IMR-90 (cell line): ENCODE measurements around the gene CD81. TPM values are rescaled to one million over a fixed set of nuclear protein-coding genes. Genes with fewer than 3 reads are reported as not detected.

Experiments
- ATAC-seq: fragments of 200-7000 bp; cut with Tn5 transposase; 2 replicates; pipeline ENCODE4 v1.9.1; 2020; ENCODE audit warnings: low read depth, mild to moderate bottlenecking, moderate library complexity
- BruUV-seq: library from RNA; stranded (reverse); fragments of 400-500 nt; replicated peaks from 2 replicates; lab custom pipeline; 2021; lab: Mats Ljungman, UMichigan
- CTCF ChIA-PET: fragments of 300-600 bp; formaldehyde crosslinking; extraction: SDS; loops from one replicate; lab custom pipeline; 2021; ENCODE audit warnings: antibody characterized with exemption; lab: Yijun Ruan, JAX
- POLR2A ChIA-PET: fragments of 300-600 bp; sonication (Branson Sonifier 250); formaldehyde crosslinking; loops from one replicate; lab custom pipeline; 2022; ENCODE audit warnings: antibody characterized with exemption; ENCODE audit not compliant: unreplicated experiment; lab: Charles Lee
- DNase-seq: peaks from one replicate; pipeline ENCODE4 v3.0.0; 2013
- H2AFZ ChIP-seq: replicated peaks from 2 replicates; pipeline ENCODE3; 2013; ENCODE audit warnings: low read length, mild to moderate bottlenecking; ENCODE audit not compliant: poor library complexity
- H2AK5ac ChIP-seq: 2 replicates; pipeline ENCODE4 v1.6.1; 2013; ENCODE audit warnings: low read depth, low read length, inconsistent platforms
- H2AK9ac ChIP-seq: replicated peaks from 2 replicates; pipeline ENCODE3; 2013; ENCODE audit warnings: mild to moderate bottlenecking, low read depth, low read length, moderate library complexity; ENCODE audit not compliant: poor library complexity
- H2BK120ac ChIP-seq: 2 replicates; pipeline ENCODE4 v1.6.1; 2013; ENCODE audit warnings: low read depth, low read length, inconsistent platforms
- H2BK15ac ChIP-seq: 3 replicates; pipeline ENCODE4 v1.6.1; 2013; ENCODE audit warnings: low read depth, low read length, inconsistent platforms
- H2BK20ac ChIP-seq: 2 replicates; pipeline ENCODE4 v1.6.1; 2013; ENCODE audit warnings: low read depth, mild to moderate bottlenecking, inconsistent platforms, low read length, moderate library complexity
- H2BK5ac ChIP-seq: 2 replicates; pipeline ENCODE4 v1.6.1; 2013; ENCODE audit warnings: mild to moderate bottlenecking, low read depth, low read length, inconsistent platforms; ENCODE audit not compliant: poor library complexity, severe bottlenecking
- H3K14ac ChIP-seq: replicated peaks from 2 replicates; pipeline ENCODE4 v1.6.1; 2013; ENCODE audit warnings: low read depth, low read length, inconsistent platforms
- H3K18ac ChIP-seq: 2 replicates; pipeline ENCODE4 v1.6.1; 2013; ENCODE audit warnings: low read depth, low read length, control low read depth
- H3K23ac ChIP-seq: 2 replicates; pipeline ENCODE4 v1.6.1; 2013; ENCODE audit warnings: low read depth, low read length, inconsistent platforms
- H3K27ac ChIP-seq: 2 replicates; pipeline ENCODE4 v1.5.1; 2013; ENCODE audit warnings: mild to moderate bottlenecking, control low read depth, low read length; ENCODE audit not compliant: insufficient read depth
- H3K27me3 ChIP-seq: 2 replicates; pipeline ENCODE4 v1.6.1; 2013; ENCODE audit warnings: low read length; ENCODE audit not compliant: control insufficient read depth, insufficient read depth
- H3K36me3 ChIP-seq: 2 replicates; pipeline ENCODE4 v1.6.1; 2013; ENCODE audit warnings: low read length, mixed read lengths; ENCODE audit not compliant: control insufficient read depth, insufficient read depth
- H3K4ac ChIP-seq: 2 replicates; pipeline ENCODE4 v1.6.1; 2013; ENCODE audit warnings: low read depth, low read length, inconsistent platforms
- H3K4me1 ChIP-seq: 2 replicates; pipeline ENCODE4 v1.6.1; 2013; ENCODE audit warnings: low read length, mixed read lengths; ENCODE audit not compliant: control insufficient read depth, insufficient read depth
- H3K4me2 ChIP-seq: 2 replicates; pipeline ENCODE4 v1.6.1; 2013; ENCODE audit warnings: low read depth, mild to moderate bottlenecking, control low read depth, low read length, moderate library complexity
- H3K4me3 ChIP-seq: 2 replicates; pipeline ENCODE4 v1.5.1; 2013; ENCODE audit warnings: low read depth, mild to moderate bottlenecking, control low read depth, low read length, moderate library complexity; ENCODE audit not compliant: insufficient read depth
- H3K56ac ChIP-seq: 2 replicates; pipeline ENCODE4 v1.6.1; 2013; ENCODE audit warnings: low read length, inconsistent platforms; ENCODE audit not compliant: insufficient read depth; ENCODE audit errors: extremely low read depth
- H3K79me1 ChIP-seq, 2 experiments: 2 replicates each; pipeline ENCODE4 v1.6.1; 2013; ENCODE audit warnings: low read length in 2 of 2, inconsistent platforms in 1 of 2, low read depth in 1 of 2
- H3K9ac ChIP-seq: 2 replicates; pipeline ENCODE4 v1.6.1; 2013; ENCODE audit warnings: low read depth, low read length, control low read depth
- H3K9me1 ChIP-seq: 2 replicates; pipeline ENCODE4 v1.6.1; 2013; ENCODE audit warnings: low read length, inconsistent platforms; ENCODE audit not compliant: insufficient read depth
- H3K9me3 ChIP-seq: 2 replicates; pipeline ENCODE4 v1.6.1; 2013; ENCODE audit warnings: low read length; ENCODE audit not compliant: control insufficient read depth, insufficient read depth
- H4K20me1 ChIP-seq: 2 replicates; pipeline ENCODE4 v1.6.1; 2013; ENCODE audit warnings: low read length, inconsistent platforms; ENCODE audit not compliant: insufficient read depth
- H4K5ac ChIP-seq: 2 replicates; pipeline ENCODE4 v1.6.1; 2013; ENCODE audit warnings: mild to moderate bottlenecking, low read depth, low read length, control low read depth
- H4K8ac ChIP-seq, 2 experiments: 2 replicates each; pipeline ENCODE4 v1.6.1; 2013; ENCODE audit warnings: low read depth in 2 of 2, low read length in 2 of 2, control low read depth in 1 of 2, inconsistent platforms in 1 of 2
- H4K91ac ChIP-seq: 2 replicates; pipeline ENCODE4 v1.6.1; 2013; ENCODE audit warnings: low read depth, low read length, inconsistent platforms; ENCODE audit not compliant: insufficient read depth
- BHLHE40 ChIP-seq: fragments of 150-350 bp; IDR thresholded peaks from 2 replicates; pipeline ENCODE4 v1.6.1; 2016; ENCODE audit warnings: mild to moderate bottlenecking, low read depth, low read length
- CEBPB ChIP-seq: IDR thresholded peaks from 2 replicates; pipeline ENCODE4 v1.6.1; 2012; ENCODE audit warnings: low read depth, low read length, improper control_type of control experiment
- CHD1 ChIP-seq: IDR thresholded peaks from 2 replicates; pipeline ENCODE4 v1.6.1; 2012; ENCODE audit warnings: low read depth, low read length, improper control_type of control experiment
- MAFK ChIP-seq: IDR thresholded peaks from 2 replicates; pipeline ENCODE4 v1.6.1; 2012; ENCODE audit warnings: low read depth, low read length, improper control_type of control experiment
- MAZ ChIP-seq: IDR thresholded peaks from 2 replicates; pipeline ENCODE4 v1.6.1; 2012; ENCODE audit warnings: low read depth, mild to moderate bottlenecking, low read length, improper control_type of control experiment, moderate library complexity, borderline replicate concordance
- MXI1 ChIP-seq: IDR thresholded peaks from 2 replicates; pipeline ENCODE4 v1.6.1; 2012; ENCODE audit warnings: low read depth, mild to moderate bottlenecking, low read length, moderate library complexity, borderline replicate concordance
- RAD21 ChIP-seq: IDR thresholded peaks from 2 replicates; pipeline ENCODE4 v1.6.1; 2012; ENCODE audit warnings: low read length, improper control_type of control experiment
- RCOR1 ChIP-seq: IDR thresholded peaks from 2 replicates; pipeline ENCODE4 v1.6.1; 2012; ENCODE audit warnings: mild to moderate bottlenecking, low read length, improper control_type of control experiment; ENCODE audit not compliant: insufficient replicate concordance
- RFX5 ChIP-seq: IDR thresholded peaks from 2 replicates; pipeline ENCODE4 v1.8.0; 2012; ENCODE audit warnings: low read depth, mild to moderate bottlenecking, low read length, moderate library complexity
- SMC3 ChIP-seq: fragments of 150-350 bp; IDR thresholded peaks from 2 replicates; pipeline ENCODE4 v1.6.1; 2016; ENCODE audit warnings: low read depth, mild to moderate bottlenecking, antibody characterized with exemption, low read length, moderate library complexity
- WGBS, 2 experiments: methylation state at CpG; one replicate each; pipeline versions ENCODE4 v1.1.5 to v1.1.7; 2013; ENCODE audit warnings: missing lambda C conversion rate in 2 of 2; ENCODE audit not compliant: insufficient read length in 1 of 2; ENCODE audit errors: extremely low coverage in 2 of 2; 5-methylcytosine and 5-hydroxymethylcytosine counted together
- dilution Hi-C: fragments of 300-500 bp; cut with HindIII; formaldehyde crosslinking; loops from one replicate; pipeline ENCODE4 v1.14.3; 2018; ENCODE audit warnings: low sequenced_read_pairs; ENCODE audit not compliant: unreplicated experiment
- in situ Hi-C: fragments of 300-500 bp; cut with MboI; formaldehyde crosslinking; loops from 3 replicates; pipeline ENCODE4 v1.14.3; 2019; ENCODE audit warnings: low sequenced_read_pairs, inconsistent platforms, mixed read lengths
- intact Hi-C: fragments of 100-400 bp; cut with micrococcal nuclease; formaldehyde crosslinking; loops from 2 replicates; pipeline ENCODE4 v1.10.0; 2022
- polyA plus RNA-seq, 3 experiments: library from polyadenylated mRNA; depleted of rRNA; stranded (reverse); fragments of >200 nt; gene quantifications; 2 replicates each; pipeline ENCODE4 v1.2.3, GENCODE V29; 2012; ENCODE audit warnings: low replicate concordance in 1 of 3
- total RNA-seq: library from RNA; depleted of rRNA; stranded (reverse); fragments of >200 nt; gene quantifications from 2 replicates; pipeline ENCODE4 v1.2.3, GENCODE V29; 2012
- TF ChIP-seq, protein P1 (sequence below): conservative IDR thresholded peaks from 2 replicates; pipeline ENCODE4 v1.5.1; 2012; ENCODE audit warnings: mild to moderate bottlenecking, low read depth, low read length, improper control_type of control experiment

Gene CD81
- total and polyA plus RNA-seq, 2 of the 4 experiments (the other 2 are of a cell fraction), result 159 to 689 TPM

DNA sequence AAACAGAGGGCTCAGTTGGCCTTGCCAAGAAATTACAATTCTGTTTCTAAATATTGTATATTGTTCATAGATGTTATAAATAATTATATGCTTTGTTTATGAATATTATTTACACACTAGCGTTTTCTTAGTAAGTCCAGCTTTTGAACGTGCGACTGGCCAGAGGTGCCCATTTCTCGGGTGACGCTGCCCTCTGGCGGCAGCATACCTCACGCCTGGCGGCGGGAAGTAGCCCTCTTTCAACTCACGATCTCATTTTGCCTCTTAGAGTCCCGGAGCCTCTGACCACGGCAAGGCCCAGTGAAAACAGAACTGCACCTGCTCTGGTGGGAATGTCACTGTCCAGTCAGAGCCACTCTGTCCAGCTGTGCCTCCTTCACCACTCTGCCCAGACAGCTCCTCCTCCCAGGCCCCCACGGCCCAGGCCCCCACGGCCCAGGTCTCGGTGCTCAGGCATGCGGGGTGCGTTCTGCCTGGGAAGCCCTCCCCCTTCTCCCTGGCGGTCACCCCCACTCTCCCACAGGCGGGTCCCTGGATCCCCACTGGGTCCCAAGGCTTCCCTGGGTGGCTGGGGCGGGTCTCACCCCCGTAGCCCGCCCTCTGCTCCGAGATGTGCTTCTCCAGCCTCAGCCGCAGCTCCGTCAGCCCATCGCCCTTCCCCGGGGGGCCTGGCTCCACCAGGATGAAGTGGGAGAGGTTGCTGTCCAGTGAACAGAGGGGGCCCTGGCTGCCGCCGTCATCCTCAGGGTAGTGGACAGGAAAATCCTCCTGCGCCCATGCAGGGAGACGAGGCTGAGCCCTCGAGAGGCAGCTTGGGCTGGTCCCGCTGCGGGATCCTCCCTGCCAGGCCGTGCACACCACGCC, 42.8 kb downstream of the CD81 start (continued):
- no peak for TF ChIP-seq MAZ
- TF ChIP-seq RFX5, result no peak

DNA sequence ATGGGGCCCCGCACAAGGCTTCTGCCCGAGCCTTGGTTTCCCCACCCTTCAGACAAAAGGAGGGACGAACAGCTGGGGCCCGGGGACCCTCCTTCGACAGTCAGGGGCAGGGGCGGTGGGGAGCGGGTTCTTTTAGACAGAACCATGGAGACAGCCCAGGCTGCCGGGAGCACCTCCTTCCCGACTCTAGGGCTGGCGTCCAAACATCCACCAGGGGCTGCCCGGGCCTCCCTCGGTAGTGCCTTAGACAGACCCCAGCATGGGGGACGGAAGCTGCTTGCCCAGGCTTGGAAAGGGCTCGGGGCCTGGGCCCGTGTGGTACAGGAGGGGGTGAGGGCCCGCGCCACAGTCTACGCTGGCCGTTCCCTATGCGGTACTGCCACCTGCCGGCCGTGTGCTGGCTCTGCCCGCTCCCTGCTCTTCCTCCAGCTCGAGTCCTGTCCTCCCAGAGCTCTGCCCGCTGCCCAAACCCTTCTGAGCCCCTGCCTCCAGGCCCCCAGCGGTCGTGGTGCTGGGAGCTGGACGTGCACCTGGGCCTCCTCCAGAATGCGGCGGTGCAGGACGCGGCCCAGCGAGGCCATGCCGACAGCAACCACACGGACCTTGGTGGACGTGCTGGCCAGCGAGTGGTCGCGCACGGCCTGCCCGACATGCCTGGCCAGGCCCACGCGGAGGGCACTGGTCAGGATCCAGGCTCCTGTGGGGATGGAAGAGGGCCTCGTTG, 43.6 kb downstream of the CD81 start:
- BruUV-seq, result no TSS peak
- Histone ChIP-seq H3K14ac (no peak overlapping the region), H4K91ac (no peak overlapping the region), H3K36me3 (no peaks in the 10 kb centered on the region), H3K4me2 (no peak overlapping the region), H2BK5ac (no peak overlapping the region), H3K4me1 (no peaks in the 10 kb centered on the region), H3K9me1 (no peaks in the 10 kb centered on the region), H2BK20ac (no peak overlapping the region), H2BK120ac (no peak overlapping the region), H4K5ac (no peak overlapping the region), H2BK15ac (no peak overlapping the region), H3K27me3 (peaks cover 9% of the 10 kb centered on the region; the same call in 1 of the 2 replicates), H3K56ac (no peak overlapping the region), H3K27ac (no peak overlapping the region), H3K79me1 (no peaks in the 10 kb centered on the region), H3K23ac (no peak overlapping the region), H2AFZ (peak overlapping the region; percentile 88), H3K9ac (no peak overlapping the region), H3K9me3 (no peaks in the 10 kb centered on the region), H3K4ac (no peak overlapping the region), H2AK9ac (peak overlapping the region; percentile 22), H2AK5ac (no peak overlapping the region), H3K4me3 (no peak overlapping the region), H4K20me1 (no peaks in the 10 kb centered on the region), H3K18ac (no peak overlapping the region), H4K8ac (no peak overlapping the region)
- in situ Hi-C loops, result loop anchor here (10.0 kb wide), 1 partner anchor 474 kb away; no protein-coding TSS in a partner anchor
- DNase-seq, result peak; percentile 59
- ATAC-seq, result peak; percentile 97
- ChIA-PET CTCF (interaction anchor here (0.6 to 3.3 kb wide), 5 partner anchors 110 to 234 kb away, joined by 3 to 73 read pairs (median 5); no protein-coding TSS in a partner anchor), POLR2A (no interaction called here)
- dilution Hi-C loops, result no loop called here
- intact Hi-C loops, result loop anchor here (1.0 kb wide), 2 partner anchors 223 to 254 kb away; no protein-coding TSS in a partner anchor
- WGBS, 2 experiments, result 9% methylated on average over 18 of the region's 44 CpGs; no CpG with 5 or more reads in 1 of the 2 experiments
- TF ChIP-seq RFX5, result no peak
- TF ChIP-seq MXI1, result no peak
- TF ChIP-seq SMC3, result peak; percentile 92
- TF ChIP-seq, protein P1, sequence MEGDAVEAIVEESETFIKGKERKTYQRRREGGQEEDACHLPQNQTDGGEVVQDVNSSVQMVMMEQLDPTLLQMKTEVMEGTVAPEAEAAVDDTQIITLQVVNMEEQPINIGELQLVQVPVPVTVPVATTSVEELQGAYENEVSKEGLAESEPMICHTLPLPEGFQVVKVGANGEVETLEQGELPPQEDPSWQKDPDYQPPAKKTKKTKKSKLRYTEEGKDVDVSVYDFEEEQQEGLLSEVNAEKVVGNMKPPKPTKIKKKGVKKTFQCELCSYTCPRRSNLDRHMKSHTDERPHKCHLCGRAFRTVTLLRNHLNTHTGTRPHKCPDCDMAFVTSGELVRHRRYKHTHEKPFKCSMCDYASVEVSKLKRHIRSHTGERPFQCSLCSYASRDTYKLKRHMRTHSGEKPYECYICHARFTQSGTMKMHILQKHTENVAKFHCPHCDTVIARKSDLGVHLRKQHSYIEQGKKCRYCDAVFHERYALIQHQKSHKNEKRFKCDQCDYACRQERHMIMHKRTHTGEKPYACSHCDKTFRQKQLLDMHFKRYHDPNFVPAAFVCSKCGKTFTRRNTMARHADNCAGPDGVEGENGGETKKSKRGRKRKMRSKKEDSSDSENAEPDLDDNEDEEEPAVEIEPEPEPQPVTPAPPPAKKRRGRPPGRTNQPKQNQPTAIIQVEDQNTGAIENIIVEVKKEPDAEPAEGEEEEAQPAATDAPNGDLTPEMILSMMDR, result peak; percentile 97
- no peak for TF ChIP-seq CHD1
- TF ChIP-seq MAFK, result no peak
- no peak for TF ChIP-seq RCOR1
- no peak for TF ChIP-seq CEBPB
- TF ChIP-seq MAZ, result peak; percentile 83
- TF ChIP-seq BHLHE40, result no peak
- TF ChIP-seq RAD21, result peak; percentile 96
